ENCODE measurements around the gene PIP4K2A. TPM values are rescaled to one million over a fixed set of nuclear protein-coding genes. Genes with fewer than 3 reads are reported as not detected.

Gene PIP4K2A
- total and polyA plus RNA-seq, 2 donors (not counting 3 experiments of a cell fraction or from before 2014, with no cell fraction given), result 11.8 to 32.6 TPM

GRCh38 chr10:22618078-22618785 lies 96.1 kb downstream of the PIP4K2A start:
- dilution Hi-C loops (cut with MboI; ENCODE audit: extremely low pct_ligation_motif_present, low sequenced_read_pairs), result no loop called here
- TF ChIP-seq MAX (IDR thresholded peaks at IDR 0.05; ENCODE audit: insufficient read depth, insufficient read length) (no peak), POLR2AphosphoS5 (IDR thresholded peaks at IDR 0.05; ENCODE audit: insufficient read depth, low read depth, low read length) (no peak), EZH2 (IDR thresholded peaks at IDR 0.05; ENCODE audit: borderline replicate concordance, low read depth, low read length, severe bottlenecking) (no peak), POLR2A (IDR thresholded peaks at IDR 0.05; ENCODE audit: low read depth, low read length) (no peak)
- ChIA-PET CTCF (interaction anchor here (1.2 to 1.5 kb wide), 4 partner anchors 14 to 121 kb away, joined by 3 to 4 read pairs (median 3); no protein-coding TSS in a partner anchor), POLR2A (interaction anchor here (1.1 kb wide), 1 partner anchor 13 kb away, joined by 4 read pairs; no protein-coding TSS in a partner anchor)
- Histone ChIP-seq H3K9me3 (replicated peaks; ENCODE audit: control insufficient read depth, insufficient read depth, low read length) (no peaks in the 10 kb centered on the region), H2AFZ (ENCODE audit: low read depth, low read length) (no peak overlapping the region), H4K20me1 (replicated peaks; ENCODE audit: control insufficient read depth, extremely low read depth, insufficient read depth, low read length) (no peaks in the 10 kb centered on the region), H3K4me1 (ENCODE audit: control insufficient read depth, extremely low read depth, insufficient read depth, low read length) (peaks cover 48% of the 10 kb centered on the region), H3K79me2 (ENCODE audit: control insufficient read depth, insufficient read depth, low read length) (peaks cover 20% of the 10 kb centered on the region), H3K36me3 (ENCODE audit: control insufficient read depth in 2 of 2, extremely low read depth in 1 of 2, insufficient read depth in 2 of 2, low read length in 2 of 2) (no peaks in the 10 kb centered on the region), H3K9me1 (replicated peaks; ENCODE audit: control insufficient read depth, extremely low read depth, insufficient read depth, low read length) (no peaks in the 10 kb centered on the region), H3K27me3 (ENCODE audit: control insufficient read depth in 2 of 2, insufficient read depth in 2 of 2, low read length in 2 of 2) (no peaks in the 10 kb centered on the region), H3K4me2 (ENCODE audit: insufficient read depth, low read length) (peak overlapping the region; percentile 16), H3K4me3 (replicated peaks in 1 of 3; ENCODE audit: insufficient read depth in 1 of 3, low read depth in 1 of 3, low read length in 3 of 3) (no peak overlapping the region), H3K9ac (replicated peaks; ENCODE audit: extremely low read depth, insufficient read depth, low read length) (no peak overlapping the region), H3K27ac (ENCODE audit: insufficient read depth, low read depth, low read length) (no peak overlapping the region)
- DNase-seq (ENCODE audit: low read depth, low spot score) (no peak), FAIRE-seq (peak; percentile 24)
- BruUV-seq (replicated peaks), result no TSS peak
- intact Hi-C loops (cut with micrococcal nuclease), result loop anchor here (1.0 kb wide), 1 partner anchor 12 kb away; no protein-coding TSS in a partner anchor

- Histone ChIP-seq H4K20me1 (replicated peaks; ENCODE audit: control insufficient read depth, extremely low read depth, insufficient read depth, low read length) (no peaks in the 10 kb centered on the region), H3K4me2 (ENCODE audit: insufficient read depth, low read length) (no peak overlapping the region), H3K27ac (ENCODE audit: insufficient read depth, low read depth, low read length) (no peak overlapping the region), H3K9me1 (replicated peaks; ENCODE audit: control insufficient read depth, extremely low read depth, insufficient read depth, low read length) (no peaks in the 10 kb centered on the region), H3K27me3 (ENCODE audit: control insufficient read depth in 2 of 2, insufficient read depth in 2 of 2, low read length in 2 of 2) (no peaks in the 10 kb centered on the region), H3K4me3 (replicated peaks in 1 of 3; ENCODE audit: insufficient read depth in 1 of 3, low read depth in 1 of 3, low read length in 3 of 3) (no peak overlapping the region), H3K4me1 (ENCODE audit: control insufficient read depth, extremely low read depth, insufficient read depth, low read length) (peaks cover 47% of the 10 kb centered on the region), H3K9me3 (replicated peaks; ENCODE audit: control insufficient read depth, insufficient read depth, low read length) (no peaks in the 10 kb centered on the region), H3K79me2 (ENCODE audit: control insufficient read depth, insufficient read depth, low read length) (peaks cover 15% of the 10 kb centered on the region), H3K9ac (replicated peaks; ENCODE audit: extremely low read depth, insufficient read depth, low read length) (no peak overlapping the region), H3K36me3 (ENCODE audit: control insufficient read depth in 2 of 2, extremely low read depth in 1 of 2, insufficient read depth in 2 of 2, low read length in 2 of 2) (no peaks in the 10 kb centered on the region), H2AFZ (ENCODE audit: low read depth, low read length) (no peak overlapping the region)
- ChIA-PET POLR2A (no interaction called here), CTCF (interaction anchor here (0.5 to 1.5 kb wide), 5 partner anchors 15 to 144 kb away, joined by 3 to 4 read pairs (median 3); no protein-coding TSS in a partner anchor)
- dilution Hi-C loops (cut with MboI; ENCODE audit: extremely low pct_ligation_motif_present, low sequenced_read_pairs) (no loop called here), intact Hi-C loops (cut with micrococcal nuclease) (no loop called here)
- BruUV-seq (replicated peaks), result no TSS peak
- no peak for DNase-seq (ENCODE audit: low read depth, low spot score)
- FAIRE-seq, result no peak
- no peak for TF ChIP-seq GATA2 (IDR thresholded peaks at IDR 0.05; ENCODE audit: insufficient read depth, insufficient read length, low read depth, low read length)
- no peak for TF ChIP-seq CTCF (IDR thresholded peaks at IDR 0.05; ENCODE audit: extremely low read depth in 1 of 2, insufficient read depth in 1 of 2, low read depth in 1 of 2, low read length in 2 of 2)
- TF ChIP-seq JUN (IDR thresholded peaks at IDR 0.05; ENCODE audit: borderline replicate concordance, insufficient read depth, insufficient read length, low read depth), result no peak
- TF ChIP-seq FOS (IDR thresholded peaks at IDR 0.05; ENCODE audit: borderline replicate concordance, insufficient read depth, low read length), result no peak
- TF ChIP-seq POLR2A (IDR thresholded peaks at IDR 0.05; ENCODE audit: low read depth, low read length), result no peak
- TF ChIP-seq EZH2 (IDR thresholded peaks at IDR 0.05; ENCODE audit: borderline replicate concordance, low read depth, low read length, severe bottlenecking), result no peak
These were observed 96.9 kb downstream of the PIP4K2A start for GRCh38 chr10:22617516-22617915.
